HCT116 (cell line): Measurements from ENCODE around the gene APBA2. TPM values are rescaled to one million over a fixed set of nuclear protein-coding genes. Genes with fewer than 3 reads are reported as not detected.

Experiments used
- ATAC-seq: fragments of 200-7000 bp; cut with Tn5 transposase; 2 replicates; pipeline ENCODE4 v1.9.1; 2020; ENCODE audit warnings: mild to moderate bottlenecking, moderate library complexity
- BruUV-seq: library from RNA; stranded (reverse); fragments of 400-500 nt; replicated peaks from 2 replicates; lab custom pipeline; 2021; lab: Mats Ljungman, UMichigan
- CTCF ChIA-PET: fragments of 300-600 bp; sonication (Branson Sonifier 250); formaldehyde crosslinking; loops from one replicate; lab custom pipeline; 2021; ENCODE audit warnings: antibody characterized with exemption; lab: Charles Lee
- POLR2A ChIA-PET: fragments of 300-600, 350-600 bp; sonication (Branson Sonifier 250); formaldehyde crosslinking; loops from one replicate; lab custom pipeline; 2021; ENCODE audit warnings: antibody characterized with exemption; lab: Charles Lee
- RAD21 ChIA-PET, 2 experiments: fragments of 300-600 bp; sonication (Branson Sonifier 250); formaldehyde crosslinking; loops; one replicate each; lab custom pipeline; 2023; ENCODE audit warnings: low total read pairs in 2 of 2; ENCODE audit not compliant: uncharacterized antibody in 2 of 2, unreplicated experiment in 2 of 2, low non-redundant PET in 1 of 2; lab: Charles Lee
- DNase-seq: peaks from one replicate; pipeline ENCODE4 v3.0.0-alpha.2; 2010; ENCODE audit warnings: low read depth, low spot score
- H2AFZ ChIP-seq: fragments of 200-600 bp; shearing (Covaris generic), sonication (generic); 2 replicates; pipeline ENCODE4 v1.6.1; 2017; ENCODE audit warnings: low read depth, mixed run types, mixed read lengths, antibody characterized with exemption, low read length; ENCODE audit not compliant: poor library complexity, severe bottlenecking
- H3K27ac ChIP-seq: 2 replicates; pipeline ENCODE4 v1.5.1; 2012; ENCODE audit warnings: low read depth, low read length
- H3K27me3 ChIP-seq: fragments of 200-600 bp; sonication (generic); 2 replicates; pipeline ENCODE4 v1.6.1; 2016; ENCODE audit warnings: mixed run types, low read length, mixed read lengths; ENCODE audit not compliant: insufficient read depth
- H3K36me3 ChIP-seq, 2 experiments: fragments of 200-500 bp in 1 of 2; fragments of 200-600 bp in 1 of 2; sonication (Bioruptor generic) in 1 of 2; sonication (generic) in 1 of 2; 2 replicates each; pipeline versions ENCODE4 v1.5.1 to v1.6.1; 2014 to 2016; ENCODE audit warnings: low read length in 2 of 2, inconsistent platforms in 1 of 2, mixed read lengths in 1 of 2, mixed run types in 1 of 2; ENCODE audit not compliant: insufficient read depth in 2 of 2, control insufficient read depth in 1 of 2
- H3K4me1 ChIP-seq, 2 experiments: fragments of 200-600 bp in 1 of 2; sonication (generic) in 1 of 2; 2 replicates each; pipeline versions ENCODE4 v1.5.1 to v1.6.1; 2012 to 2017; ENCODE audit warnings: low read length in 2 of 2, inconsistent platforms in 1 of 2, mild to moderate bottlenecking in 1 of 2, mixed read lengths in 1 of 2, mixed run types in 1 of 2, moderate library complexity in 1 of 2; ENCODE audit not compliant: insufficient read depth in 2 of 2, control insufficient read depth in 1 of 2
- H3K4me2 ChIP-seq: fragments of 200-600 bp; sonication (generic); 2 replicates; pipeline ENCODE4 v1.6.1; 2017; ENCODE audit warnings: mixed run types, low read length, mixed read lengths
- H3K4me3 ChIP-seq, 2 experiments: fragments of 200-600 bp in 1 of 2; sonication (generic) in 1 of 2; replicated peaks in 1 of 2; 2 replicates each; pipeline ENCODE4 v1.5.1; 2011 to 2016; ENCODE audit warnings: low read length in 2 of 2, control low read depth in 1 of 2, low read depth in 1 of 2, mild to moderate bottlenecking in 1 of 2, mixed read lengths in 1 of 2, mixed run types in 1 of 2
- H3K79me2 ChIP-seq: fragments of 200-600 bp; sonication (generic); 2 replicates; pipeline ENCODE4 v1.6.1; 2017; ENCODE audit warnings: mild to moderate bottlenecking, mixed run types, low read length, moderate library complexity, mixed read lengths; ENCODE audit not compliant: insufficient read depth
- H3K9ac ChIP-seq: fragments of 200-600 bp; sonication (generic); 2 replicates; pipeline ENCODE4 v1.6.1; 2016; ENCODE audit warnings: low read length, mixed read lengths
- H3K9me2 ChIP-seq: fragments of 200-600 bp; sonication (generic), shearing (Covaris generic); 2 replicates; pipeline ENCODE4 v1.6.1; 2017; ENCODE audit warnings: mixed run types, mild to moderate bottlenecking, moderate library complexity; ENCODE audit not compliant: insufficient read depth
- H3K9me3 ChIP-seq, 2 experiments: fragments of 200-500 bp in 1 of 2; fragments of 200-600 bp in 1 of 2; sonication (Bioruptor generic) in 1 of 2; sonication (generic) in 1 of 2; 2 replicates each; pipeline ENCODE4 v1.6.1; 2014 to 2017; ENCODE audit warnings: low read length in 2 of 2, mixed read lengths in 2 of 2, inconsistent platforms in 1 of 2, low read depth in 1 of 2, mild to moderate bottlenecking in 1 of 2, mixed run types in 1 of 2, moderate library complexity in 1 of 2; ENCODE audit not compliant: control insufficient read depth in 1 of 2, insufficient read depth in 1 of 2
- H4K20me1 ChIP-seq: fragments of 200-600 bp; sonication (generic), shearing (Covaris generic); 2 replicates; pipeline ENCODE4 v1.6.1; 2017; ENCODE audit warnings: mixed run types, mild to moderate bottlenecking, moderate library complexity; ENCODE audit not compliant: insufficient read depth
- CEBPB ChIP-seq: IDR thresholded peaks from 2 replicates; pipeline ENCODE4 v1.6.1; 2012; ENCODE audit warnings: low read depth
- JUND ChIP-seq: IDR thresholded peaks from 2 replicates; pipeline ENCODE4 v1.6.1; 2012
- POLR2A ChIP-seq: IDR thresholded peaks from 2 replicates; pipeline ENCODE4 v1.7.0; 2011; ENCODE audit warnings: borderline replicate concordance; ENCODE audit not compliant: insufficient read depth, insufficient read length; ENCODE audit errors: extremely low read depth
- POLR2AphosphoS5 ChIP-seq: IDR thresholded peaks from 2 replicates; pipeline ENCODE4 v1.6.1; 2011; ENCODE audit warnings: mild to moderate bottlenecking, low read depth, low read length, moderate library complexity
- RAD21 ChIP-seq: IDR thresholded peaks from 2 replicates; pipeline ENCODE4 v1.6.1; 2012; ENCODE audit warnings: low read depth, mild to moderate bottlenecking
- SRF ChIP-seq: IDR thresholded peaks from 2 replicates; pipeline ENCODE4 v1.6.1; 2012; ENCODE audit warnings: low read depth
- TCF7L2 ChIP-seq: IDR thresholded peaks from 2 replicates; pipeline ENCODE4 v1.7.0; 2011; ENCODE audit warnings: borderline replicate concordance, inconsistent platforms; ENCODE audit not compliant: insufficient read depth, insufficient read length; ENCODE audit errors: extremely low read depth
- YY1 ChIP-seq: IDR thresholded peaks from 2 replicates; pipeline ENCODE4 v1.6.1; 2011; ENCODE audit warnings: low read length, low read depth, moderate library complexity, mild to moderate bottlenecking; ENCODE audit not compliant: insufficient replicate concordance; ENCODE audit errors: extremely low read depth
- ZFX ChIP-seq: fragments of 450-650 bp; IDR thresholded peaks from 2 replicates; pipeline ENCODE4 v1.6.1; 2017
- intact Hi-C: fragments of 100-400 bp; cut with micrococcal nuclease; formaldehyde crosslinking; loops from 2 replicates; pipeline ENCODE4 v1.10.0; 2022
- total RNA-seq: library from RNA; stranded (reverse); gene quantifications from one replicate; pipeline ENCODE4 v1.2.1, GENCODE V29; 2021; ENCODE audit not compliant: unreplicated experiment
- TF ChIP-seq, protein P1 (sequence below): IDR thresholded peaks from 2 replicates; pipeline ENCODE4 v1.6.1; 2011; ENCODE audit warnings: mild to moderate bottlenecking, low read length, moderate library complexity; ENCODE audit not compliant: insufficient replicate concordance; ENCODE audit errors: extremely low read depth
- TF ChIP-seq, protein P2 (sequence below): IDR thresholded peaks from 2 replicates; pipeline ENCODE4 v1.6.1; 2012; ENCODE audit warnings: low read depth
- TF ChIP-seq, protein P3 (sequence below): IDR thresholded peaks from 2 replicates; pipeline ENCODE4 v1.6.1; 2012

APBA2 gene
- total RNA-seq, 1 experiment from 2014 or later = 0.47 TPM

DNA sequence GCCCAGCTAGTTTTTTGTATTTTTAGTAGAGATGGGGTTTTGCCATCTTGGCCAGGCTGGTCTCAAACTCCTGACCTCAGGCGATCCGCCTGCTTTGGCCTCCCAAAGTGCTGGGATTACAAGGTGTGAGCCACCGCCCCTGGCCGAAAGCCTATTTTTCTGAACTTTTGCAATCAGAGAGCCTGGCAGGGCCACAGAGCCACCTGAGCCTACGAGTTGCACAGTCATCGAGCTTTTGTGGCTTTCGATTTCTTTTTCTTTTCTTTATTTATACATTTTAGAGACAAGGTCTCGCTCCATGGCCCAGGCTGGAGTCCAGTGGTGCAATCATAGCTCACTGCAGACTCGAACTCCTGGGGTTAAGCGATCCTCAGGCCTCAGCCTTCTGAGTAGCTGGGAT, 243.4 kb downstream of the APBA2 start:
- Histone ChIP-seq H3K79me2 (no peaks in the 10 kb centered on the region), H3K4me2 (no peak overlapping the region), H3K27ac (no peak overlapping the region), H4K20me1 (no peaks in the 10 kb centered on the region), H3K9me3 (no peaks in the 10 kb centered on the region), H3K9me2 (no peaks in the 10 kb centered on the region), H3K9ac (no peak overlapping the region), H3K36me3 (no peaks in the 10 kb centered on the region), H3K27me3 (peaks cover 28% of the 10 kb centered on the region), H3K4me1 (peaks cover 10 to 15% of the 10 kb centered on the region in 2 experiments), H3K4me3 (no peak overlapping the region), H2AFZ (no peak overlapping the region)
- ChIA-PET CTCF (interaction anchor here (1.3 to 1.8 kb wide), 2 partner anchors 10 to 27 kb away, joined by 5 to 7 read pairs; no protein-coding TSS in a partner anchor), POLR2A (no interaction called here), RAD21 (interaction anchor here in 1 of 2 experiments (0.6 kb wide), 1 partner anchor 467 kb away, joined by 3 read pairs; no protein-coding TSS in a partner anchor)
- intact Hi-C loops = no loop called here
- TF ChIP-seq, protein P1, sequence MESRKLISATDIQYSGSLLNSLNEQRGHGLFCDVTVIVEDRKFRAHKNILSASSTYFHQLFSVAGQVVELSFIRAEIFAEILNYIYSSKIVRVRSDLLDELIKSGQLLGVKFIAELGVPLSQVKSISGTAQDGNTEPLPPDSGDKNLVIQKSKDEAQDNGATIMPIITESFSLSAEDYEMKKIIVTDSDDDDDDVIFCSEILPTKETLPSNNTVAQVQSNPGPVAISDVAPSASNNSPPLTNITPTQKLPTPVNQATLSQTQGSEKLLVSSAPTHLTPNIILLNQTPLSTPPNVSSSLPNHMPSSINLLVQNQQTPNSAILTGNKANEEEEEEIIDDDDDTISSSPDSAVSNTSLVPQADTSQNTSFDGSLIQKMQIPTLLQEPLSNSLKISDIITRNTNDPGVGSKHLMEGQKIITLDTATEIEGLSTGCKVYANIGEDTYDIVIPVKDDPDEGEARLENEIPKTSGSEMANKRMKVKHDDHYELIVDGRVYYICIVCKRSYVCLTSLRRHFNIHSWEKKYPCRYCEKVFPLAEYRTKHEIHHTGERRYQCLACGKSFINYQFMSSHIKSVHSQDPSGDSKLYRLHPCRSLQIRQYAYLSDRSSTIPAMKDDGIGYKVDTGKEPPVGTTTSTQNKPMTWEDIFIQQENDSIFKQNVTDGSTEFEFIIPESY = no peak
- no peak for TF ChIP-seq JUND
- TF ChIP-seq, protein P2, sequence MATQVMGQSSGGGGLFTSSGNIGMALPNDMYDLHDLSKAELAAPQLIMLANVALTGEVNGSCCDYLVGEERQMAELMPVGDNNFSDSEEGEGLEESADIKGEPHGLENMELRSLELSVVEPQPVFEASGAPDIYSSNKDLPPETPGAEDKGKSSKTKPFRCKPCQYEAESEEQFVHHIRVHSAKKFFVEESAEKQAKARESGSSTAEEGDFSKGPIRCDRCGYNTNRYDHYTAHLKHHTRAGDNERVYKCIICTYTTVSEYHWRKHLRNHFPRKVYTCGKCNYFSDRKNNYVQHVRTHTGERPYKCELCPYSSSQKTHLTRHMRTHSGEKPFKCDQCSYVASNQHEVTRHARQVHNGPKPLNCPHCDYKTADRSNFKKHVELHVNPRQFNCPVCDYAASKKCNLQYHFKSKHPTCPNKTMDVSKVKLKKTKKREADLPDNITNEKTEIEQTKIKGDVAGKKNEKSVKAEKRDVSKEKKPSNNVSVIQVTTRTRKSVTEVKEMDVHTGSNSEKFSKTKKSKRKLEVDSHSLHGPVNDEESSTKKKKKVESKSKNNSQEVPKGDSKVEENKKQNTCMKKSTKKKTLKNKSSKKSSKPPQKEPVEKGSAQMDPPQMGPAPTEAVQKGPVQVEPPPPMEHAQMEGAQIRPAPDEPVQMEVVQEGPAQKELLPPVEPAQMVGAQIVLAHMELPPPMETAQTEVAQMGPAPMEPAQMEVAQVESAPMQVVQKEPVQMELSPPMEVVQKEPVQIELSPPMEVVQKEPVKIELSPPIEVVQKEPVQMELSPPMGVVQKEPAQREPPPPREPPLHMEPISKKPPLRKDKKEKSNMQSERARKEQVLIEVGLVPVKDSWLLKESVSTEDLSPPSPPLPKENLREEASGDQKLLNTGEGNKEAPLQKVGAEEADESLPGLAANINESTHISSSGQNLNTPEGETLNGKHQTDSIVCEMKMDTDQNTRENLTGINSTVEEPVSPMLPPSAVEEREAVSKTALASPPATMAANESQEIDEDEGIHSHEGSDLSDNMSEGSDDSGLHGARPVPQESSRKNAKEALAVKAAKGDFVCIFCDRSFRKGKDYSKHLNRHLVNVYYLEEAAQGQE = no peak
- no peak for TF ChIP-seq POLR2AphosphoS5
- no peak for TF ChIP-seq TCF7L2
- no peak for TF ChIP-seq YY1
- TF ChIP-seq, protein P3, sequence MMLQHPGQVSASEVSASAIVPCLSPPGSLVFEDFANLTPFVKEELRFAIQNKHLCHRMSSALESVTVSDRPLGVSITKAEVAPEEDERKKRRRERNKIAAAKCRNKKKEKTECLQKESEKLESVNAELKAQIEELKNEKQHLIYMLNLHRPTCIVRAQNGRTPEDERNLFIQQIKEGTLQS = no peak
- no peak for TF ChIP-seq POLR2A
- no peak for TF ChIP-seq ZFX
- TF ChIP-seq CEBPB = no peak
- no peak for TF ChIP-seq SRF
- TF ChIP-seq RAD21 = no peak
- DNase-seq (no peak), ATAC-seq (no peak)
- no TSS peak for BruUV-seq
